Memory B cell (primary cell): ENCODE data around the gene SLC35G3.
"Not testable (repeated sequence)": the region's sequence is repeated elsewhere in the genome, so short reads cannot be mapped to it uniquely, and the experiment has no call there.

Experiments
- ATAC-seq: fragments of 150-1000 bp; cut with Tn5 transposase; 2 replicates; pipeline ENCODE4 v1.10.0; 2021; ENCODE audit warnings: low read depth, mild to moderate bottlenecking, moderate library complexity
- DNase-seq, 2 donors: peaks; one replicate each; pipeline ENCODE4 v3.0.0; 2022; ENCODE audit warnings: low spot score in 2 of 2
- H3K27ac Mint-ChIP-seq: one replicate; pipeline ENCODE4 v1.8.0; 2022; ENCODE audit warnings: mild to moderate bottlenecking, moderate library complexity, mixed read lengths
- H3K27me3 Mint-ChIP-seq: one replicate; pipeline ENCODE4 v1.8.0; 2022; ENCODE audit warnings: mixed read lengths
- H3K36me3 Mint-ChIP-seq: one replicate; pipeline ENCODE4 v1.8.0; 2022; ENCODE audit warnings: mild to moderate bottlenecking, mixed read lengths
- H3K4me1 Mint-ChIP-seq: one replicate; pipeline ENCODE4 v1.8.0; 2022; ENCODE audit warnings: mixed read lengths
- H3K4me3 Mint-ChIP-seq: one replicate; pipeline ENCODE4 v1.8.0; 2022; ENCODE audit warnings: mild to moderate bottlenecking, moderate library complexity, mixed read lengths
- H3K9me3 Mint-ChIP-seq: one replicate; pipeline ENCODE4 v1.8.0; 2022; ENCODE audit warnings: mixed read lengths

Gene SLC35G3

DNA sequence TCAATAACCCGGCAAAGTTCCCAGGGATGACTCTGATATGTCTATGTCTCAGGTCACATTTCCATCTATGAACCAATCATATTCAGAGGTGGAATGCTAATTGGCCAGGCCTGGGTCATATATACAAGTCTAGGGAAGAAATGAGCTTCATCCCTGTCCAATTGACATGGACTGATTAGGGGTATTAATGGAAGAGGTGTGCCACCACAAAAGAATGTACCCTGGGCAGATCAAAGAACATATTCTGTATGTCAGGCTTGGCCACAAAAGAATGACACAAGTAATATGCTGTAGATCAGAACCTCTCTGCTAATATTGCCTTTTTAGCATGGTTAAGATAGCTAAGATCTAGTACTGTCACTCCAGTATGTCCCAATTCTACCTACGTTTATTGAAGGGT lies 6.7 kb downstream of the SLC35G3 start:
- no peak overlapping the region for H3K27ac Mint-ChIP-seq
- no peaks in the 10 kb centered on the region for H3K9me3 Mint-ChIP-seq
- no peaks in the 10 kb centered on the region for H3K36me3 Mint-ChIP-seq
- no peak overlapping the region for H3K4me3 Mint-ChIP-seq
- peaks cover 16% of the 10 kb centered on the region for H3K27me3 Mint-ChIP-seq
- H3K4me1 Mint-ChIP-seq = peaks cover 4% of the 10 kb centered on the region
- DNase-seq (no peak), ATAC-seq (no peak)

DNA sequence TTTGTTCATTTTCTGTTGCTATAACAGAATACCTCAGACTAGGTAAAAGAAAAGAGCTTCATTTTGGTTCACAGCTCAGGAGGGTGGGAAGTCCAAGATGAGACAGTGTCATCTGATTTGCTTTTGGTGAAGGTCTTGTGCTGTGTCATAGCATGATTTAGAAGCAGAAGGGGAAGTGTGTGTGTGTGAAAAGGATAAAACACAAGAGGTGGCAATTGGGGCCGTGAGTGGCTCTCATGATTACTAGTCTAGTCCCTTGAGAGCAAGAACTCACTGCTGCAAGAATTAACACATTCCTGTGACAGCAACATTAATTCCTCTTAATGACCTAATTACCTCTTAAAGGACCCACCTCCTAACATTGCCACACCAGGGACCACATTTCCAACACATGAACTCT lies 8.3 kb downstream of the SLC35G3 start:
- peaks cover 19% of the 10 kb centered on the region for H3K27me3 Mint-ChIP-seq
- ATAC-seq (peak; percentile 65), DNase-seq (no peak)
- no peaks in the 10 kb centered on the region for H3K9me3 Mint-ChIP-seq
- H3K4me3 Mint-ChIP-seq = no peak overlapping the region
- peaks cover 4% of the 10 kb centered on the region for H3K4me1 Mint-ChIP-seq
- H3K27ac Mint-ChIP-seq = no peak overlapping the region
- no peaks in the 10 kb centered on the region for H3K36me3 Mint-ChIP-seq

DNA sequence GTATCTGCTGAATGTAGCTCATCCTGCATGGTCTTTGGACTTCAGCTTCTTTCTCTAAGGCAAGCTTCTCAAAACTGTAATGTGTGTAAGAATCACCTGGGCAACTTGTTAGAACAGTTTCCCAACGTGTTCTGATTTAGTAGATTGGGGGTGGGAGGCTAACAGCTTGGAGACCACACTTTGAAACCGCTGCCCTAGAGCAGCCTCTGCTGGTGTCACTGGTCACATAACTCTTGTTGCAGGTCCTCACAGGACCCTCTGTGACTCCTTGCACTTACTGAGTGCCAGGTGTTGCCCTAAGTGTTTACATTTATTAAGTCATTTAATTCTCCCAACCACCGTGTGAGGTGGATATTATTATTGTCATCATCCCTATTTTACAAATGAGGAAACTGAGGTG lies 9.9 kb downstream of the SLC35G3 start:
- Mint-ChIP-seq H3K27me3 (peaks cover 21% of the 10 kb centered on the region), H3K4me3 (no peak overlapping the region), H3K9me3 (no peaks in the 10 kb centered on the region), H3K27ac (no peak overlapping the region), H3K4me1 (peaks cover 4% of the 10 kb centered on the region), H3K36me3 (no peaks in the 10 kb centered on the region)
- no peak for ATAC-seq
- no peak for DNase-seq

DNA sequence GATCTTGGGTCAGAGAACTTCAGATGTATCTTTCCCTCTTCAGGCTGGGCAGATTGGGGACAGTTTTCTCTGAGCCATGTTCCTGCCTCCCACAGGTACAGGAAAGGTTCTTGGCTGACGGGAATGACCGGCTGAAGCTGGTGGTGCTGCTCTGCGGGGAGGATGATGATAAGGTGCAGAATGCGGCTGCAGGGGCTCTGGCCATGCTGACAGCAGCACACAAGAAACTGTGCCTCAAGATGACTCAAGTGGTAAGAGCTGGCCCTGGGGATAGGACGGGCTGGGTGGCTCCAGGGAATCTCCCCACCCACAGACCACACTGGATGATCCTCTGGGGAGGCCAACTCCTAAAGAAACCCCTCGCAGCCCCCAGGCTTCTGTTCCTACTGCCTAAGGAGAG lies 10.9 kb downstream of the SLC35G3 start:
- DNase-seq = no peak
- H3K36me3 Mint-ChIP-seq = no peaks in the 10 kb centered on the region
- no peak overlapping the region for H3K27ac Mint-ChIP-seq
- H3K4me1 Mint-ChIP-seq = peaks cover 4% of the 10 kb centered on the region
- H3K9me3 Mint-ChIP-seq = no peaks in the 10 kb centered on the region
- no peak for ATAC-seq
- peaks cover 21% of the 10 kb centered on the region for H3K27me3 Mint-ChIP-seq
- H3K4me3 Mint-ChIP-seq = no peak overlapping the region

DNA sequence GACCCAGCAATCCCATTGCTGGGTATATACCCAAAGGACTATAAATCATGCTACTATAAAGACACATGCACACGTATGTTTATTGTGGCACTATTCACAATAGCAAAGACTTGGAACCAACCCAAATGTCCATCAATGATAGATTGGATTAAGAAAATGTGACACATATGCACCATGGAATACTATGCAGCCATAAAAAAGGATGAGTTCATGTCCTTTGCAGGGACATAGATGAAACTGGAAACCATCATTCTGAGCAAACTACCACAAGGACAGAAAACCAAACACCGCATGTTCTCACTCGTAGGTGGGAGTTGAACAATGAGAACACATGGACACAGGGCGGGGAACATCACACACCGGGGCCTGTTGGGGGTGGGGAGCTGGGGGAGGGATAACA lies 14.8 kb downstream of the SLC35G3 start:
- not testable (repeated sequence) for ATAC-seq

DNA sequence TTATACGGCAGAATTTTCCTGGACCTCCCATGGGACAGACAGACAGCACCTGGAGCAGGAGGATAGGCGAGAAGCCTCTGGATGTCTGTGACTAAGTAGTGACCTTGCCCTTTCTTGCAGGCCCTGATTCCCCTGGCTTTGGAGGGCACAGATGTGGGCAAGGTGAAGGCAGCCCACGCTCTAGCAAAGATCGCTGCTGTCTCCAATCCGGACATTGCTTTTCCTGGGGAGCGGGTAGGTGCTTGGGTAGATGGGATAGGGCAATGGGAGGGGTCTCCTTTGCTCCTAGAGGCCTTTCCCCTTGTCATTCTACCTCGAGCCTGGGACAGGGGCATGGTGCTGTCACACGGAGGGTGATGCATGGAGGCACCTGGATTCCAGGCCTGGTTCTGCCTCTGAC lies 17.3 kb downstream of the SLC35G3 start:
- no peak overlapping the region for H3K27ac Mint-ChIP-seq
- H3K4me3 Mint-ChIP-seq = no peak overlapping the region
- DNase-seq = no peak
- no peak for ATAC-seq
- H3K4me1 Mint-ChIP-seq = no peaks in the 10 kb centered on the region
- no peaks in the 10 kb centered on the region for H3K9me3 Mint-ChIP-seq
- peaks cover 10% of the 10 kb centered on the region for H3K27me3 Mint-ChIP-seq
- H3K36me3 Mint-ChIP-seq = no peaks in the 10 kb centered on the region

More for the DNA sequence above, 14.8 kb downstream of the SLC35G3 start:
- not testable (repeated sequence) for H3K4me3 Mint-ChIP-seq, H3K4me1 Mint-ChIP-seq, H3K36me3 Mint-ChIP-seq, DNase-seq, H3K9me3 Mint-ChIP-seq, H3K27ac Mint-ChIP-seq
- peaks cover 14% of the 10 kb centered on the region for H3K27me3 Mint-ChIP-seq

DNA sequence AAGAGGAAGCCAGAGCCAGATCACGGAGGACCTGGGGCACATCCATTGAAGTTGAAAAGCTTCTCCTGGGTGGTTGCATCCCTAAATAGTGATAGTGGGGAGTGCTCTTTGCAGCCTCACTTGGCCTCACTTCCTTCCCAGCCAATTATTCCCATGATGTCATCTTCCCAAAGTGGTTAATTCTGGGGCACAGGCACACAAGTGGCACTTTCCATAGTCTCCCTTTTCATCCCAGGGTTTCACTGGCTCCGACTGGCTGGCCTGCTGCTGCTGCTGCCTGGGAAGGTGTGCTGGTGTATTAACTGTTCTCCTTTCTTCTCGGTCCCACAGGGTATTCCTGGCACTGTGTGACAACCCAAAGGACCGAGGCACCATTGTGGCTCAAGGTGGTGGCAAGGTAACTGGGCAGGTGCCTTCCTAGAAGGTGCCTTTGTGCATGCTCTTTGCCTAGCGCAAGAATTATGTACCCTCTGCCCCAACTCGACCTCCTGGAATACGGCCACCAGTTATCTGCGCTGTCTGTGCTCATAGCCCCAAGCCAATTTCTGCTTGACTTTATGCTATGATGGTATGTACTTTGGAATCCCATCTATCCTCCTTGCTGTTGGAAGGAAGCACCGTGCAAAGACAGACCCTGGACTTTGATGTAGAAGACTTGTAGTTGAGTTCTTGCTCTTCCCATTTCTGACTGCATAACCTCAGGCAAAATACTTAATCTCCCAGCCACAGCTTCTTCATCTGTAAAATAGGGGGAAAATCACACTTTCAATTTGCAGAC lies 18.4 kb downstream of the SLC35G3 start:
- DNase-seq = peak in 1 of 2 donors; percentile 2
- no peaks in the 10 kb centered on the region for H3K4me1 Mint-ChIP-seq
- no peak overlapping the region for H3K4me3 Mint-ChIP-seq
- H3K9me3 Mint-ChIP-seq = no peaks in the 10 kb centered on the region
- no peak overlapping the region for H3K27ac Mint-ChIP-seq
- H3K27me3 Mint-ChIP-seq = peaks cover 10% of the 10 kb centered on the region
- ATAC-seq = no peak
- H3K36me3 Mint-ChIP-seq = no peaks in the 10 kb centered on the region

DNA sequence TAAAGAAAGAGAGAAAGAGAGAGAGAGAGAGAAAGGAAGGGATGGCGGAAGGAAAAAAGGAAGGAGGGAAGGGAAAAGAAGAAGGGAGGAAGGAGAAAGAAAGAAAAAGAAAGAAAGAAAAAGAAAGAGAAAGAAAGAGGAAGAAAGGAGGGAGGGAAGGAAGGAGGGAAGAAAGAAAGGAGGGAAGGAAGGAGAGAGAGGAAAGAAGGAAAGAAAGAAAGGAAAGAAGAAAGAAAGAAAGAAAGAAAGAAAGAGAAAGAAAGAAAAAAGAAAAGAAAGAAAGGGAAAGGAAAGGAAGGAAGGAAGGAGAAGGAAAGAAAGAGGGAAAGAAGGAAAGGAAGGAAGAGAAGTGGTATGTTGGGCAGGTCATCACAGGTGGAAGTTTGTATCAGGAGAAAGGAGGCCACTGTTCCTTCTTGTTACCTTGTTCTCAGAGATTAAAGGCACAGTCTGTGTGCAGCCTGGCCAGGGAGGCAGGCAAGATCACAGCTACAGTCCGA lies 19.3 kb downstream of the SLC35G3 start:
- H3K27ac Mint-ChIP-seq = no peak overlapping the region
- H3K9me3 Mint-ChIP-seq = no peaks in the 10 kb centered on the region
- peaks cover 10% of the 10 kb centered on the region for H3K27me3 Mint-ChIP-seq
- no peaks in the 10 kb centered on the region for H3K36me3 Mint-ChIP-seq
- no peak for DNase-seq
- ATAC-seq = no peak
- no peaks in the 10 kb centered on the region for H3K4me1 Mint-ChIP-seq
- no peak overlapping the region for H3K4me3 Mint-ChIP-seq

DNA sequence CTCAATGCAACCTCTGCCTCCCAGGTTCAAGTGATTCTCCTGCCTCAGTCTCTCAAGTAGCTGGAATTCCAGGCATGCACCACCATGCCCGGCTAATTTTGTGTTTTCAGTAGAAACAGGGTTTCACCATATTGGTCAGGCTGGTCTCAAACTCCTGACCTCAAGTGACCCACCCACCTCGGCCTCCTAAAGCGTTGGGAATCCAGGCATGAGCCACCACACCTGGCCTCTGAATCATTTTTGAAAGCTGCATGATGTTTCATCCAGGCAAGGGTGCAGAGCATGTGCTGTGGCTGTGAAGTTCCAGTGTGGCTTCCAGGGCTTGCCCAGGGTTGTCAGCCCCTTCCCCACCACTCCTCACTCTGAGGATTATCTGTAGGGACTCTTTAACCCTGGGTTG lies 21.9 kb downstream of the SLC35G3 start:
- not testable (repeated sequence) for ATAC-seq, H3K4me1 Mint-ChIP-seq, H3K36me3 Mint-ChIP-seq, H3K9me3 Mint-ChIP-seq, H3K27ac Mint-ChIP-seq, DNase-seq, H3K4me3 Mint-ChIP-seq
- peaks cover 15% of the 10 kb centered on the region for H3K27me3 Mint-ChIP-seq

DNA sequence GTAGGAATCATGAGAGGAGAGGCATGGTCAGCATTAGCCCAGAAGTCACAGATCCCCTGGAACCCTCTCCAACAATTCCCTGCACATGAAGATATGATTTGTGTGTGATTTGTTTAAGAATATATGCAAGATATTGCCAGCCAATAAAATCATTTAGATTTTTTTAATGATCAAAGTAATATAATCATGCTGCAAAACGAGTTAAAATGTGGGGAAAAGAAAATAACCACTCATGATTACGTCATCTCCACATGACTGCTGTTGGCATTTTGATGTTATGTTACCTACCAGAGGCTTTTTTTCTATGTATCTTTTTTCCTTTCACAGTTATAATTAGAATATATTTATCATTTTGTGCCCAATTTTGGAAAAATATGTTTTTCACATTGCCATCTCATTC lies 22.4 kb downstream of the SLC35G3 start:
- H3K27me3 Mint-ChIP-seq = peaks cover 15% of the 10 kb centered on the region
- no peaks in the 10 kb centered on the region for H3K9me3 Mint-ChIP-seq
- H3K4me1 Mint-ChIP-seq = no peaks in the 10 kb centered on the region
- no peak for DNase-seq
- H3K4me3 Mint-ChIP-seq = no peak overlapping the region
- no peaks in the 10 kb centered on the region for H3K36me3 Mint-ChIP-seq
- no peak overlapping the region for H3K27ac Mint-ChIP-seq
- no peak for ATAC-seq

DNA sequence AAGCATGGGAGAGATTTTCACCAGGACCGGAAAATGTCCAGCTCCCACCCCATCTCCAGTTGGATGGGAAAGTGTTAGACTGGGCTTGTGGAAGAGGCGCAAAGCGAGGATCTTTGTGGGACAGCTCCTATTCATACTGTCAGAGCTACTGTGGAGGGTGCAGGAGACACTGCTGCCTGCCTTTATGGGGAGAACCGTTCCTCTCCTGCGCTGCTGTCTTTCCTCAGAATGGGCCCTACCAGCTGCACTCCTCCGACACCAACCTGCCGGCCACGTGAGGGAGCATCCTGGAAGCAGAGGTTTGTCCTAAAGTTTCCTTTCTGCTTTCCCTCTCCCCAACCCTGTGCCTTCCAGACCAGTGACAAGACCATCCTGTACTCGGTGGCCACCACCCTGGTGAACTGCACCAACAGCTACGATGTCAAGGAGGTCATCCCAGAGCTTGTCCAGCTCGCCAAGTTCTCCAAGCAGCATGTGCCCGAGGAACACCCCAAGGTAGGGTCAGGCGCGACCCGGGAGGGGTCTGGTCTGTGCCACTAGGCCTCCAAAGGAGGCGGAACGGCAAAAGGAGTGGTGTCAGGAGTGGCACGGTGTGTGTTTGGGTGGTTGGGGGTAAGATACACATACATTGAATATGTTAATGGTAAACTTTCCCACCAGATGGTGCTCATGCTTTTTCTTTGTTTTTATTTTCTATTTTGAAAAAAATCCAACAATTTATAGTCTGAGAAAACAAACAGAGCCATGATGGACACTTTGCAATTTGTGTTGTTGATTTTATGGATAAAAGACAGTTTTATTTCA lies 23.0 kb downstream of the SLC35G3 start:
- Mint-ChIP-seq H3K4me1 (no peaks in the 10 kb centered on the region), H3K9me3 (no peaks in the 10 kb centered on the region), H3K27ac (no peak overlapping the region), H3K4me3 (no peak overlapping the region), H3K27me3 (peaks cover 17% of the 10 kb centered on the region), H3K36me3 (no peaks in the 10 kb centered on the region)
- DNase-seq (no peak), ATAC-seq (peak; percentile 22)

DNA sequence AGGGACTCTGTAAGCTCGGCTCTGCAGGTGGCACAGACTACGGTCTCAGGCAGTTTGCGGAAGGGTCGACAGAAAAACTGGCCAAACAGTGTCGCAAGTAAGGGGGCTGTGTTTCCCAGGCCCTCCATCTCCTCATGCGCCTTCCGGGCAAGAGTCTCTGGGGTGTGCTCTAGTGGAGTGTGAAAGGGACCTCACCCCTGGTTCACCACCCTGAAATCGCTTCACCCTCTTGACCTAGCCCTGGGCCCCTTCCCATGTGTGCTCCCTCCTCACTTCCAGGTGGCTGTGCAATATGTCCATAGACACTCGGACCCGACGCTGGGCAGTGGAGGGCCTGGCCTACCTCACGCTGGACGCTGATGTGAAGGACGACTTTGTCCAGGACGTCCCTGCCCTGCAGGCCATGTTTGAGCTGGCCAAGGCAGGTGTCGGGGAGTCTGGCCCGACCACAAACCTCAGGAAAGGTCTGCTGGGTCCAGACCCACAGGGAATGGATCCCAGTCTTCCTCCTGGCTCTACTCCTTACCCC lies 24.3 kb downstream of the SLC35G3 start:
- no peak overlapping the region for H3K27ac Mint-ChIP-seq

DNA sequence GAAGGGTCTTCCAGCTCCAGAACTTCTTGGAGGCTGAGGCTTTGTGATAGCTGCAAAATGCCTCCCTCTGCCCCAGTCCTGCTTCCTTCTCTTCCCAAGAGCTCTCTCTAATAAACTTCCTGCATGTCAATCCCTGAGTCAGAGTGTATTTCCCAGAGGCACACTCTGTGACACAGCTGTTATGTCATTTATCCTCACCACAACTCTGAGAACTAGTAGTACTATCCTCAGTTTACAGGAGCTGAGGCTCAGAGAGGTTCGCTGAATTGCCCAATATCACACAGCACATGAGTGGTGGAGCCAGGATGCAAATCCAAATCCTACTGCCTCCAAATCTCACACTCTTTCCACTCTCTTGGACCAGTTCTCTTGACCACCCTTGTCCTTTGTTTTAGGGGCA lies 26.5 kb downstream of the SLC35G3 start:
- Mint-ChIP-seq H3K4me1 (no peaks in the 10 kb centered on the region), H3K4me3 (no peak overlapping the region), H3K36me3 (no peaks in the 10 kb centered on the region), H3K9me3 (no peaks in the 10 kb centered on the region), H3K27me3 (peaks cover 24% of the 10 kb centered on the region), H3K27ac (no peak overlapping the region)
- DNase-seq (no peak), ATAC-seq (no peak)

More for the DNA sequence above, 24.3 kb downstream of the SLC35G3 start:
- Mint-ChIP-seq H3K4me1 (no peaks in the 10 kb centered on the region), H3K4me3 (no peak overlapping the region), H3K36me3 (no peaks in the 10 kb centered on the region), H3K27me3 (peaks cover 19% of the 10 kb centered on the region), H3K9me3 (no peaks in the 10 kb centered on the region)
- ATAC-seq = no peak
- no peak for DNase-seq

DNA sequence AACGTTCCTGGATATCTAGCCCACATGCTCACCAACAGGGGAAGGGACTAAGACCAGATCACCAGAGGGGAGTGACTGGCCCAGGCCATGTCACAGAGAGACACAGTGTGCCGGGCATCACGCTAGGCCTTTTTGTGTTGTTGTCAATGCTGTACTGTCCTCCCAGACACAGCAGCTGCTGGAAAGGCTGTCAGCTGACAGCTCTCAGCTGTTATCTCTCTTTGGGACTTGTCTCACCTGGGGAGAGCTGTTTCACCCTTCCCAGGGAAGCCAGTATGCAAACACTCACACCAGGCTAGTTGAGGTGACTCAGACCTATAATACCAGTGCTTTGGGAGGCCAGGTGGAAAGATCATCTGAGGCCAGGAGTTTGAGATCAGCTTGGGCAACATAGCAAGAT lies 27.1 kb downstream of the SLC35G3 start:
- Mint-ChIP-seq H3K4me3 (no peak overlapping the region), H3K9me3 (no peaks in the 10 kb centered on the region), H3K27ac (no peak overlapping the region), H3K36me3 (no peaks in the 10 kb centered on the region), H3K4me1 (no peaks in the 10 kb centered on the region), H3K27me3 (peaks cover 24% of the 10 kb centered on the region)
- no peak for DNase-seq
- ATAC-seq = no peak
